GM19328 (cell line): ENCODE results near the gene SPEG.

Experiments
- ATAC-seq: cut with Tn5 transposase; IDR thresholded peaks from one replicate; pipeline ENCODE4 v1.9.1; 2021; ENCODE audit warnings: mild to moderate bottlenecking, moderate library complexity; ENCODE audit not compliant: unreplicated experiment

Gene SPEG

GRCh38 chr2:219525533-219526232 is 91.0 kb downstream of the SPEG start:
- no peak for ATAC-seq

GRCh38 chr2:219526320-219527075 is 91.9 kb downstream of the SPEG start:
- ATAC-seq, result no peak

- ATAC-seq, result no peak
These were observed 92.4 kb downstream of the SPEG start for GRCh38 chr2:219527076-219527394.

- no peak for ATAC-seq
These were observed 92.8 kb downstream of the SPEG start for GRCh38 chr2:219527472-219527871.

GRCh38 chr2:219530048-219530963 is 95.7 kb downstream of the SPEG start:
- peak; percentile 71 for ATAC-seq

GRCh38 chr2:219531639-219532377 is 97.2 kb downstream of the SPEG start:
- ATAC-seq, result no peak

GRCh38 chr2:219532378-219532649 is 97.7 kb downstream of the SPEG start:
- no peak for ATAC-seq

GRCh38 chr2:219533930-219534661 is 99.5 kb downstream of the SPEG start:
- no peak for ATAC-seq

GRCh38 chr2:219536425-219536824 is 101.8 kb downstream of the SPEG start:
- ATAC-seq, result no peak

- no peak for ATAC-seq
These were observed 102.3 kb downstream of the SPEG start for GRCh38 chr2:219536967-219537366.

- ATAC-seq, result no peak
These were observed 103.2 kb downstream of the SPEG start for GRCh38 chr2:219537657-219538488.

GRCh38 chr2:219538504-219538951 is 103.9 kb downstream of the SPEG start:
- no peak for ATAC-seq

- ATAC-seq, result no peak
These were observed 104.5 kb downstream of the SPEG start for GRCh38 chr2:219538956-219539788.

GRCh38 chr2:219539926-219540678 is 105.5 kb downstream of the SPEG start:
- no peak for ATAC-seq

GRCh38 chr2:219540784-219541504 is 106.3 kb downstream of the SPEG start:
- ATAC-seq, result no peak

GRCh38 chr2:219541611-219542180 is 107.1 kb downstream of the SPEG start:
- ATAC-seq, result peak; percentile 44
